GM12864 (cell line): ENCODE measurements around the gene PRKG1.

ENCODE experiments used
- DNase-seq: peaks from one replicate; pipeline ENCODE4 v3.0.0-alpha.2; 2011; ENCODE audit warnings: low read depth
- H3K4me3 ChIP-seq: 2 replicates; pipeline ENCODE4 v1.5.1; 2011; ENCODE audit warnings: mild to moderate bottlenecking, low read depth, low read length, control low read depth
- CTCF ChIP-seq: IDR thresholded peaks from 2 replicates; pipeline ENCODE4 v1.5.1; 2011; ENCODE audit warnings: low read depth, mild to moderate bottlenecking, moderate library complexity, low read length, control low read depth, inconsistent platforms; ENCODE audit errors: missing control alignments

The PRKG1 gene

GRCh38 chr10:51125518-51125917 lies 51.2 kb downstream of the PRKG1 start:
- no peak for DNase-seq
- no peak for TF ChIP-seq CTCF

GRCh38 chr10:51129946-51130544 lies 55.8 kb downstream of the PRKG1 start:
- no peak for DNase-seq
- TF ChIP-seq CTCF = no peak
- no peak overlapping the region for H3K4me3 ChIP-seq

More at GRCh38 chr10:51125518-51125917, 51.2 kb downstream of the PRKG1 start:
- no peak overlapping the region for H3K4me3 ChIP-seq

GRCh38 chr10:51137756-51138529 lies 63.7 kb downstream of the PRKG1 start:
- H3K4me3 ChIP-seq = no peak overlapping the region
- DNase-seq = no peak
- TF ChIP-seq CTCF = no peak

GRCh38 chr10:51139176-51139575 lies 64.9 kb downstream of the PRKG1 start:
- TF ChIP-seq CTCF = no peak
- H3K4me3 ChIP-seq = no peak overlapping the region
- no peak for DNase-seq

GRCh38 chr10:51141010-51141409 lies 66.7 kb downstream of the PRKG1 start:
- TF ChIP-seq CTCF = no peak
- DNase-seq = no peak
- no peak overlapping the region for H3K4me3 ChIP-seq

- no peak for DNase-seq
- no peak overlapping the region for H3K4me3 ChIP-seq
- TF ChIP-seq CTCF = no peak
Observed at GRCh38 chr10:51144161-51144781, 70.0 kb downstream of the PRKG1 start.
